ENCODE results near the gene FLNB. TPM values are rescaled to one million over a fixed set of nuclear protein-coding genes. Genes with fewer than 3 reads are reported as not detected.

The FLNB gene
- total and polyA plus RNA-seq, 10 of the 15 experiments (the other 5 are each of a cell fraction or from before 2014, with no cell fraction given) = 13.6 to 51.8 (median 26.4) TPM

GRCh38 chr3:58164199-58164879, 156.1 kb downstream of the FLNB start:
- BruUV-seq (replicated peaks) = no TSS peak
- no peak overlapping the region for H3K4me2 ChIP-seq (ENCODE audit: control insufficient read depth, insufficient read depth)
- H4K20me1 ChIP-seq (ENCODE audit: control insufficient read depth, insufficient read depth) = no peaks in the 10 kb centered on the region
- no peak overlapping the region for H2AFZ ChIP-seq (ENCODE audit: control insufficient read depth, low read depth, low read length)
- ATAC-seq (no peak), FAIRE-seq (no peak), DNase-seq (ENCODE audit: low read depth, low spot score) (no peak)
- H3K4me3 ChIP-seq = no peak overlapping the region
- H3K9me3 ChIP-seq (replicated peaks; ENCODE audit: control insufficient read depth, insufficient read depth, low read length) = no peaks in the 10 kb centered on the region
- ChIA-PET CTCF (interaction anchor here (1.3 to 8.4 kb wide), 3 partner anchors 9 to 155 kb away, joined by 3 to 78 read pairs (median 62); partner anchors contain the start of gene FLNB), POLR2A (no interaction called here), RAD21 (ENCODE audit: unreplicated experiment) (no interaction called here), SMC1A (ENCODE audit: uncharacterized antibody, unreplicated experiment) (interaction anchor here (1.2 to 3.3 kb wide), 2 partner anchors 58 to 156 kb away, joined by 3 to 28 read pairs; partner anchors contain the start of gene FLNB)
- peaks cover 3 to 6% of the 10 kb centered on the region in 2 experiments; a peak in 3 of 4 replicates for H3K36me3 ChIP-seq (ENCODE audit: control insufficient read depth in 2 of 2, insufficient read depth in 2 of 2, low read length in 1 of 2)
- 83% methylated on average over 12 of the region's 12 CpGs for WGBS (ENCODE audit: insufficient coverage, insufficient replicate concordance, low lambda C conversion rate, missing lambda C conversion rate)
- in situ Hi-C loops (cut with MboI) (no loop called here), intact Hi-C loops (cut with micrococcal nuclease; ENCODE audit: unreplicated experiment) (no loop called here)
- no peak overlapping the region for H3K9ac ChIP-seq (ENCODE audit: control insufficient read depth, insufficient read depth, low read length)
- H3K27me3 ChIP-seq (replicated peaks in 1 of 2; ENCODE audit: control insufficient read depth in 2 of 2, insufficient read depth in 2 of 2, low read length in 1 of 2) = no peaks in the 10 kb centered on the region
- H3K4me1 ChIP-seq (ENCODE audit: control insufficient read depth, insufficient read depth, low read length) = no peaks in the 10 kb centered on the region
- H3K79me2 ChIP-seq (ENCODE audit: control insufficient read depth, insufficient read depth, low read length) = no peaks in the 10 kb centered on the region
- no peak overlapping the region for H3K27ac ChIP-seq (ENCODE audit: control insufficient read depth, insufficient read depth)
- no peak for TF ChIP-seq RCOR1 (conservative IDR thresholded peaks at IDR 0.05; ENCODE audit: low read depth, low read length)
- TF ChIP-seq RELA (IDR thresholded peaks at IDR 0.05; ENCODE audit: borderline replicate concordance, partially characterized antibody) = no peak
- no peak for TF ChIP-seq NBN (IDR thresholded peaks at IDR 0.05)
- no peak for TF ChIP-seq NFYA (IDR thresholded peaks at IDR 0.05; ENCODE audit: borderline replicate concordance, low read depth, low read length)
- no peak for TF ChIP-seq WRNIP1 (IDR thresholded peaks at IDR 0.05; ENCODE audit: borderline replicate concordance, low read depth, low read length)
- no peak for TF ChIP-seq CEBPZ (IDR thresholded peaks at IDR 0.05; ENCODE audit: low read depth, low read length)
- TF ChIP-seq RFX5 (IDR thresholded peaks at IDR 0.05; ENCODE audit: low read depth, low read length) = no peak
- TF ChIP-seq HDAC2 (IDR thresholded peaks at IDR 0.05) = no peak
- no peak for TF ChIP-seq IKZF1 (conservative IDR thresholded peaks at IDR 0.05)
- TF ChIP-seq USF1 (IDR thresholded peaks at IDR 0.05; ENCODE audit: borderline replicate concordance, extremely low read length, insufficient read depth, low read depth, low read length) = no peak

Measured in GM12878 (cell line).